Measurements from ENCODE around the gene WDPCP.
A peak's percentile ranks its signal among the peaks of the same experiment; 100 is the strongest.
"Not testable (repeated sequence)": the region's sequence is repeated elsewhere in the genome, so short reads cannot be mapped to it uniquely, and the experiment has no call there.

WDPCP gene

DNA sequence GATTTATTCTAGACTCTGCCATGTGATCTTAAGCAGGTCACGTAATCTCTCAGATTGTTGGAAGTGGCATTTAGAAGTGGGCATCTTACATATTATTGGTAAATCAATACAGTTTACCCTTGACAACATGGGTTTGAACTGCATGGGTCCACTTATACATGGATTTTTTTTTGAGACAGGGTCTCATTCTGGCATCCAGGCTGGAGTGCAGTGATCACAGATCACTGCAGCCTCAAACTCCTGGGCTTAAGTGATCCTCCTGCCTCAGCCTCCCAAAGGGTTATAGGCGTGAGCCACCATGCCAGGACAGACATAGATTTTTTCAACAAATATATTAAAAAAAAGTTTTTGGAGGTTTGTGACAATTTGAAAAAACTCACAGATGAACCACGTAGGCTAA, 393.0 kb downstream of the WDPCP start:
- DNase-seq = no peak

DNA sequence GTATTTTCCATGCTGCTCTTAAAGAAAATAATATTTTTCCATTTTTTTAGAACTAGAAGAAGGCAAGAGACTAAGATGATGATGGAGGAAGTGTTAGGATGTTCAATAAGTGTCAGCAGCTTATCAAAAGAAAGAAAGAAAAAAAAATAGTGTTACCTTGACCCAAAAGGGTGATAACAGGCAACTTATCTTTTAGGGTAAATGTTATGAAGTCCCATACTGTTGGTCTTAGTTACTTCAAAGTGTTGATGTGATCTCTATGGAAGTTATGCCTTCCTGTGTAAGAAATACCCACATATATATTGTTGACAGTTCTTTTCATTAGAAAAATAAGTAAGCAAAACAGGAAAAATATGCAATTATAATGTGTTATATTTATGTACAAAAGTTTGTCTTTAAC, 394.1 kb downstream of the WDPCP start:
- DNase-seq = no peak

DNA sequence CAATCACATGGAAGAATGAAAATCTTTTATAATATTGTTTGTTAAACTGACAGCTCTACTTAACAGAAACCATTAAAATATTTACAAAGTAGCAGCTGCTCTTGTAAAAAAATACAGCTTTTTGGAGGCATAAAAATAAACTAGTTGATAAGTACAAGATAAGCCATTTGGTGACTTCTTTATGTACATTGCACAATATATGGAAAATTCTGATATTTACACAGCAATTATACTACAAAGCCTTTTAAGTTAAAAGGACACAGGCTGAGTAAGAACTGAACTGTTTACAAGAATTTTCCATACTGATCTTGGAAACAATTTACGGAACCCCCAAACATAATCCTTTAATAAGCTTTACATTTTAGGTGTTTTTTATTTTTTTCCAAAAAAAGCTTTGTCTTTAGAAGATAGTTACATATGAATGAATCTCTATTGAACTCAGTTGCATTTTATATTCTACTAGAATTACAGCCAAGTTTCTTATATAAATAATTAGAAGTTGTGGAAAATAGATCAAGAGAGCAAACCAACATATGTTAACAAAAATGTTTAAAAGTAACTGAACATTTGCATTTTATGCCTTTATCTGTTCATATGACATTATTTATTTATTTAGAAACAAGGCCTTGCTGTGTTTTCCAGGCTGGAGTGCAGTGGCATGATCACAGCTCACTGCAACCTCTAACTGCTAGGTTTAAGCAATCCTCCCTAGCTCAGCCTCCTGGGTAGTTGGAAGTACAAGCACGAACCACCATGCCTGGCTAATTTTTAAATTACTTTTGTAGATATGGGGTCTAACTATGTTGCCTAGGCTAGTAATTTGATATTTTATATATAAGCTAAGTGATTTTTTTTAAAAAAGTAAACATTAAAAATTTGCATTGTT, 395.1 kb downstream of the WDPCP start:
- no peak for DNase-seq

DNA sequence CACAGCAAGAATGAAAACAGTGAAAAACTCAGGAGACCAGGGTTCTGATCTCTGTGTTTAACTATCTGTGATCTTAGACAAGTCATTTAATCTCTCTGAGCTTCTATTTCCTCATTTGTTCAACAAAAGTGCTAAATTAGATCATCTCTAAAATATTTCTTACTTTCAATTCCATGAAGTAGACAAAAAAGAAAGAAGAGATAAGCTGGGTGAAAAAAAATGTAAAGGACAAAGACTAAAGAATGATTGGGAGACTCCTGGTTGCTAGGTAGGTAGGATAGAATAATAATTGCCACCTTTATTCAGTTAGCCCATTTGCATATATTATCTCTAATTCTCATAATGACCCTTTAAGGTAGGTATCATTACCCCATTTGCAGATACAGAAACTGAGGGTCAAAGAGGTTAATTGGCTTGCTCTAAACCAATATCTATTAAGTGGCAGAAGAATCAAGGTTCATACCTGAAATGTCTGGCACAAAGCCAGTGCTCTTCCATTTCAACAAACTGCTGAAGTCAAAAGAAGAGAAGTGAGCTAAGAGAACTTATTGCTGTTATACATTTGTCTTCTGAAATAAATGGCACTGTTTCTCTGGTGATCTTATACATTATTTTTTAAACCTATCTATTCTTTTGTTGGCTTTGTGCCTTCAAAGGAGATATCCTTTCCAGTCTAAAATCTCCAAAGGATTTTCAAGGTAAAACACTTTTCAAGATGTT, 395.9 kb downstream of the WDPCP start:
- no peak for DNase-seq

DNA sequence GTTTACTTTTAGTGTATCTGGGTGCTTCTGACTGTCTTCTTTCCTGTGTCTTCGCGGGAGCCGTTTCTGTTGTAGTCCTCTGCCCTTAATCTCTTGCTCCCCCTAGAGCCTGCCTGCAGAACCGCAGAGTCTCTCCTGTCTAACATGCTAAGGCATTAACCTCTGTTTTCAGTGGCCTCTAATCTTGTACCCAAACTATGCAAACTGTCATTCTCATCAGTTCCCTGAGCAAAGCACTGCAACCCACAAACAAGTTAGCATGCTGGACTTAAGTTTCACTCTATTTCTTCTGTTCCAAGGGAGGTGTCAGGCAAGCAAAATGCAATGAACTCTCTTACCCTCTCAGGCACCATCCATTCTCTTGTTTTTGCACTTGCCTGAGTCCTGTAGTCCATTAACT, 399.3 kb downstream of the WDPCP start:
- peak; percentile 35 for DNase-seq

DNA sequence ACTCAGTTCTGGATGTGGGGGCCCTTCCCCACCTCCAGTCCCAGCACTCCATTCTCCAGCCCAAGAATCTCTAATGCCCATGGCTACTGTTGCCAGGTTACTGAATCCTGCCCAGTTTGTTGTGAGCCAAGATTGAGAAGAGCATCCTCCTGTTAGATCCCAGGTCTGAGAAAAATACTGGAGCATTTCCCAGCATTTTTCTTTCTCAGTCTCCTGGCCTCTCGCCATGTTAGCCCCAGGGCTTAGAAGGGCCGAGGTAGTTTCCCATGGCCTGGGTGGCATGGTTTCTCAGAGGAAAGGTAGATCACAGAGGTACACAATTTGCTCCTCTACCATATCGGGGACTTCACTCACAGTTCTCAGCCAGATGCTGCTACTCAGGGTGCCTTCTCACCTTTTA, 401.9 kb downstream of the WDPCP start:
- DNase-seq = no peak

DNA sequence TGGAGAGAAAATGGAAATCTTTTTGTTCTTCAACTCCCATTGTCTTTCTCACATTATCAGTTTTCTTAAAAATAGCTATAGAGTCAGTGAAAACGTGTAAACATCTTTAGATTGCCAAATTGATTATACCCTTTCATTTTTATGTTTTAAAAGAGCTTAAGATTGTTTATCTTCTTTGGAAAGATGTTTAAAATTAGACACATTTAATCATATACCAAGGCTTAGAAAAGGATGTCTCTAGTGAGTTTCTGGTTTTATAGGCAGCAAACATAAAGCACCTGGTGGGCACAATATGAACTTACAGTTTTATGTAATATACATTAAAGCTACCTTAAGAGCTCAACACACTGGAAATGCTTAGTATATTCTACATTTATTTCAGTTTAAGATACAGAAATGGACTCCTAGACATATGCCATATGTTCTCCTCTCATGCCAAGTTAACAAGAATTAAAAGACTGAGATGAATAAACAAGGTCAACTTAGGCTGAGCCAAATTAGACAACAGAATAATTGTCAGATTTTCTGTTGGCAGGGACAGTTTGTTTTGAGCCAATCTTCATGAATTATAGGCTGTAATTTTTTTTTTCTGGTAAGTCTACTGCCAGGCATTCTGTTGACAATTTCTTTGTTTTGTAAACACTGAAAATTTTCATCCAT, 425.0 kb downstream of the WDPCP start:
- no peak for DNase-seq

DNA sequence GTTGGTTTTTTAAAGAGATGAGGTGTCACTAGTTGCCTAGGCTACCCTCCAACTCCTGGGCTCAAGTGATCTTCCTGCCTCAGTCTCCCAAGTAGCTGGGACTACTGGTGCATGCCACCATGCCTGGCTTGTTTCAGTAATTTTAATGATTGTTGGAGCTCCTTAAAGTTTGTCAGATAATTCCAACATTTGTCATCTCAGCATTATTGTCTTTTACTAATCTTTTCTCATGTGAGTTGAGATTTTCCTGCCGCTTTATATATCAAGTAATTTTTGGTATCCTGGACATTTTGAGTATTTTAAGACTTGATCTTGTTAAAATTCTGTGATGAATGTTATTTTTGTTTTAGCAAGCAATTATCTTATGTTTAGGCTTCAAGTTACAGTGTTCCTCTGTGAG, 429.0 kb downstream of the WDPCP start:
- no peak for DNase-seq

DNA sequence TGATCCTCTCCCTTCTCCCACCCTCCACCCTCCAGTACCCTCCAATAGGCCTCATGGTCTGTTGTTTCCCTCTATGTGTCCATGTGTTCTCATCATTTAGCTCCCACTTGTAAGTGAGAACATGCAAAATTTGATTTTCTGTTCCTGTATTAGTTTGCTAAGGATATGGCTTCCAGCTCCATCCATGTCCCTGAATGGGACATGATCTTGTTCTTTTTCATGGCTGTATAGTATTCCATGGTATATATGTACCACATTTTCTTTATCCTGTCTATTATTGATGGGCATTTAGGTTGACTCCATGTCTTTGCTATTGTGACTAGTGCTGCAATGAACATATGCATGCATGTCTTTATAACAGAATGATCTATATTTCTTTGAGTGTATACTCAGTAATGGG, 451.6 kb downstream of the WDPCP start:
- DNase-seq = not testable (repeated sequence)

DNA sequence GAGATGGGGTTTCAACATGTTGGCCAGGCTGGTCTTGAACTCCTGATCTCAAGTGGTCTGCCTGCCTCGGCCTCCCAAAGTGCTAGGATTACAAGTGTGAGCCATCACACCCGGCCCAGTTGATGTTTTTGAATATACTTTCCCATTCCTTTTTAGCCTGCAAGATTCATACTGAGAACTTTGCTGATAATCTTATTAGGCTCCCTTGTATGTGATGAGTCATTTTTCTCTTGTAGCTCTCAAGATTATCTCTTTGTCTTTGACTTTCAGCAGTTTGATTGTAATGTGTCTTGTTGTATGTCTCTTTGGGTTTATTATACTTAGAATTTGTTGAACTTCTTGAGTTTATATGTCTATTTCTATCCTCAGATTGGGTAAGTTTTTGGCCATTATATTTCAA, 456.3 kb downstream of the WDPCP start:
- DNase-seq = no peak

DNA sequence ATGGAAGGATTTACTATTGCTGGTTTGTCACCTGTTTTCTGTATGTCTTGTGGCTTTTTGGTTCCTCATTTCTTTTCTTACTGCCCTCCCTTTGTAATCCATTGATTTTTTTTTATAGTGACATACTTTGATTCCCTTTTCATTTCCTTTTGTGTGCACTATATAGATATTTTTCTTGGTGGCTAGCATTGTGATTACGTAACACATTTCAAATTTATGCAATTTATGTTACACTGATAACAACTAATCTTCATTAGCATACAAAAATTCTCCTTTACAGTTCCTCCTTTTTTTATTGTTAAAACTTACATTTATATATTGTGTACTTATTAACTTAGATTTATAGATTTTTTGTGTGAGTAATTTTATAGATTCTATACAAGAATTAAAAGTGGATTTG, 457.1 kb downstream of the WDPCP start:
- no peak for DNase-seq

DNA sequence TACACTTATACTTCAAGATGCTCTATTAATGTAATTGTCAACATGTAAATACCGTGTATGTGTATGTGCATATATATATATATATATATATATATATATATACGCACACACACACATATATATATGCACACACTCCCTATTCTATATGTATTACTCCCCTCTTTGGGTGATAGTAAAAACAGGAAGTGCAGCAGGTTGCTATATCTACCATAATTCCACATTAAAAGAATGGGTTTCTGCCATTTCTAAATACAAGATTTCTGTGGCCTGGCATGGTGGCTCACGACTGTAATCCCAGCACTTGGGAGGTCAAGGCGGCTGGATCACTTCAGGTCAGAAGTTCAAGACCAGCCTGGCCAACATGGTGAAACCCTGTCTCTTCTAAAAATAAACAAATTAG, 460.7 kb downstream of the WDPCP start:
- DNase-seq = no peak

DNA sequence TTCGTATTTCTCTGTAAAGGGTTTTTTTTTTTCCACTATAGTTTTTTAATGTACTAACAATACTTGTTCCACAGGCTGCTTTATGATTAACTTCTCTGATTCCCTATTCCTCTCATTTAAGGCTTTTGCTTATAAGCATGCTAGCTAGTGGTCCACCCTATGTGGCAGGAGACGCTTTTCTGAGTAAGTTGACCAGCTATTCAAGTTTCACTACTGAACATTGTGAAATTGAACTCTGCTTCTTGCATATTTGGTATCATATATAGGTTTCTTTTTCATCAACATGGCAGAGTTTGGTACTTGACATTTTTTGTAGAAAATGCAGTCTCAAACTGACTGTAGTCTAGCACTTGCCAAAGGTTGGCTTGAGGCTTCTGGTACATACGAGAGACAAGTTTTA, 463.4 kb downstream of the WDPCP start:
- no peak for DNase-seq

DNA sequence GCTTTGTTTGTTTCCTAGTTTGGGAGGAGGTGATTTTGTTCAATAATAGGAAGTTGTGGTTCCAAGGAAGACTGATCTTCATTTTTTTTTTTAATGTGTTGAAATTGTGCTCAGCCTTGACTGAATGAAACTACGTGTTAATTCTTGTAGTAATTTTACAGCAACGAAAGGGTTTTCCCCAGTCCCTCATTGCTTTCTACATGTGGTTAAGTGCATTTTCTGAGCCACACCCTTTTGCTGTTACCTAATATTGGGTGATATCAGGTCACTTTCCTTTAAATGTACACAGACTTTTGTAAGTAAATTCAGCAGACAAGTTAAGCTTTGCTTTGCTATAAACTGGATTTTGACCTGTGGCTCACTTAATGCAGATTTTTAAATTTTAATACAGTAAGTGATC, 464.1 kb downstream of the WDPCP start:
- no peak for DNase-seq

DNA sequence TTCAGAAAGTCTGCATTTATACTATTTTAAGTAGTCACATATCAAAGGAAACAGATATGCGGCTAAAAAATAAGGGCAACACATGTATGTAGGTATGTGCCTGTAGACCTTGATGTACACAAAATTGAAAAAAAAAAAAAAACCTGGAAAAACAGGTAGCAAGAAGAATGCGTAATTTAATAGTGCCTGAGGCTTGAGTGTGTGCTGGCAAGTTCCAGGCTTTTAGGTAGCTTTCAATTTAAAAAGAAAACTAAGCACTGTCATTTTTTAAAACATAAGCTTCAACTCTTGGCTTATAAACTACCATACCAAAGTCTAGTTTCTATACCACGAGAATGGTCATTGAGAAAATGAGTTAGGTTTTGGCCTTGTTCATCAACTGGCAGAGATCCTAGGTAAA, 465.4 kb downstream of the WDPCP start:
- no peak for DNase-seq

DNA sequence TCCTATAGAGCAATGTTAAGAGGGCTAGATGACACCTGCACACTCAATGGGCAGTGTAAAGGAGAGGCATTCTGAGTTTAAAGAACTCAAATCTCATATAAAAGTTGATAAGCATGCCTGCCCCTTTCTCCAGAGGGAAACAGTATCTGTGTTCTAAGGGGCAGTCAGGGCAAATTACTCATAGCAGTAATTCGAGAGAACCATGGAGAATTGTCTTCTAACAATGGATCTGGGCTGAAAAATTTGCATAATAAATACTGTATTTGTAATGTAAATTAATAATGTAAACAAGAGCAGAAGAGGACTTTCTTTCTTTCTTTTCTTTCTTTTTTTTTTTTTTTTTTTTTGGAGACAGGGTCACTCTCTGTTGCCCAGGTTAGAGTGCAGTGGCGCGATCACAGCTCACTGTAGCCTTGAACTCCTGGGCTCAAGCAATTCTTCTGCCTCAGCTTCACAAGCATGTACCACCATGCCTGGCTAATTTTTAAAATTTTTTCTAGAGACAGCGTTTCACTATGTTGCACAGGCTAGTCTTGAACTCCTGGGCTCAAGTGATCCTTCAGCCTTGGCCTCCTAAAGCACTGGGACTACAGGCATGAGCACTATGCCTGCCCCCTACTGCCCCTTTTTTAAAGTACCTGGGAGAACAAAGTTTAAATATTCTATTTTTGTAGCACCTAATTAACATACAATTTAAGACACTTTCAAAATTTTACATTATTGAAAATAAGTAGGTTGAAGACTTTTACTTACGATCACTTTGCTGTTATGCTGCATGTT, 467.0 kb downstream of the WDPCP start:
- DNase-seq = no peak

DNA sequence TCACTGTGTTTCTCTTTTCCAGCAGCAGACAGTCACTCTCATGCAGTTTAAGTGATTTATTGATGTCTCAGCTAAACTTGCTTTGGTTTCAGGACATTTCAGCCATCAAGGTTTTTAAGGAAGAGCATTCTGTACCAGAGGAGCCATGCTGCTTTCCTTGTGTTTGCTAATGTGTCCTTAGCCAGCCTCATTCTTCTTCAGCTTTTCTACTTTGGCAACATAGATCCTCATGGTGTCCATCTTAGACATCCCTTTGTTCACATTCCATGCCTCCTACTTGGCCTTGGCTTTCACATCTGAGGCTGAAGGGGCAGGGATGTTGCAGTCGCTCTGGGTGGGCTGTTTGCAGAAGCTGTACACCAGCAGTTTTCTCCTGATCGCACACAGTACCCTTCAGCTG, 469.5 kb downstream of the WDPCP start:
- no peak for DNase-seq

DNA sequence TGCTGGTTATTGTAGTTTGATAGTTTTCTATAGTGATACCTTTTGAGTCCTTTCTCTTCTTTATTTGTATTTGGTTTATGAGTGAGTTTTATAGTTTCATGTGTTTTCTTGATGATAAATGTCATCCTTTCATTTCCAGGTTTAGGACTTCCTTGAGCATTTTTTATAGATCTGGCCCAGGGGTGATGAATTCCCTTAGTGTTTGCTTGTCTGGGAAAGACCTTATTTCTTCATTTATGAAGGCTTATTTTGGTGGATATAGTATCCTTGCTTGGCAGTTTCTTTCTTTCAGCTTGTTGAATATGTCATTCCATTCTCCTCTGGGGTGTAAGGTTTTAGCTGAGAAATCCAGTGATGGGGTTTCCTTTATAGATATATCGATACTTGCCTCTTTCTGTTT, 483.8 kb downstream of the WDPCP start:
- DNase-seq = no peak

DNA sequence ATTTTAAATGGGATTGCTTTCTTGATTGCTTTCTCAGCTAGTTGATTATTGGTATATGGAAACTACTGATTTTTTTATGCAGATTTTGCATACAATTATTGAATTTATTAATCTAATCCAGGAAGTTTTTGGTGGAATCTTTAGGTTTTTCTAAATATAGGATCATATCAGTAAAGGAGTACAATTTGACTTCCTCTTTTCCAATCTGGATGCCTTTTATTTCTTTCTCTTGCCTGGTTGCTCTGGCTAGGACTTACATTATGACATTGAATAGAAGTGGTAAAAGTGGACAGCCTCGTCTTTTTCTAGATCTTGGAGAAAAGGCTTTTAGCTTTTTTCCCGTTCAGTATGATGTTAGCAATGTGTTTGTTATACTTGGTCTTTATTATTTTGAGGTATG, 486.3 kb downstream of the WDPCP start:
- no peak for DNase-seq

DNA sequence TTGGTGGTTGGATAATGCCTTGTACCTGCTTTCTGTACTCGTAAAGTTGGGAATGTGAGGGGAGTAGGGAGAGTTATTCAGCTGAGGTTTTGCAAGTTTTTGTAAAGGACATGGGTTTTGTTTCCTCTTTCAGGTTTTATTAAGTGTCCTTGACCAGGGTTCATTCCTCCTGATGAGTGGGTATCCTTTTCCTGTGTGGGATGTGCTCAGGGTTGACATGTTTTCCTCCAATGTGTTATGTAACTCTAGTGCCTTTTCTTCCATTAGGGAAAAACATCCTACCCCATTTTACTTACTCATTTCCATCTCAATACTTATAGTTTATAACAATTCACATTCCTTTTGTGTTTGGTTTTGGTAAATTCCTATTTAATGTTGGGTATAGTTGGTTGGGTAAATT, 489.2 kb downstream of the WDPCP start:
- DNase-seq = no peak

DNA sequence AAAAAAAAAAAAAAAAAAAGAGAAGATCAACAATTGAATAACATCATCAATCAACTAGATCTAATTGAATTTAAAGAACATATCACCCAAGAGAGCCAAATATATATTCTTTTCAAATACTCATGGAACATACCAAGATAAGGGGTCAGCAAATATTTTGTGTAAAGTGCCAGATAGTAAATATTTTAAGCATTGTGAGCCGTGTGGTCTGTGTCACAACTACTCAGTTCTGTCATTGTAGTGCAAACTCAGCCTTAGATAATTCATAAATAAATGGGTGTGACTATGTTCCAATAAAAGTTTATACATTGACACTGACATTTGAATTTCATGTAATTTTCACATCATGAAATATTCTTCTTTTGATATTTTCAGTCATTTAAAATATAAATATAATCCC, 491.8 kb downstream of the WDPCP start:
- no peak for DNase-seq

DNA sequence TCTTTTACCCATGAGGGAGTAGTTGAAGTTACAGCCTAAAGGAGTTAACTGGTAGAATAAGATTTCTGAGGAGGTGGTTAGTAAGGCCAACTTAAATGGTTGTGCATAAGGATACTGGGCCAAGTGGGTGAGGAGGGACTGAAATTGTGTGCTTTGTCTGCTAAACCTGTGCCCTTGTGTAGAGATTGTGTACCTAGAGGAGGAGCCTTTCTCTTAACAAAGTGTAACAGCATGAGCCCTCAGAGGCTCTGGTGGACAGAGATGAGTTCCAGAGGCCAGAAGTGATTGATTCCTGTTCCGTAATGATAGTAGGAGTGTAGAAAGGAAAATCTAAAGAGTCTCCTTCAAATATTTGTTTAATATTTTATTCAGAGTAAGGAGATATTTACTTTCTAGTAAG, 494.8 kb downstream of the WDPCP start:
- DNase-seq = no peak

DNA sequence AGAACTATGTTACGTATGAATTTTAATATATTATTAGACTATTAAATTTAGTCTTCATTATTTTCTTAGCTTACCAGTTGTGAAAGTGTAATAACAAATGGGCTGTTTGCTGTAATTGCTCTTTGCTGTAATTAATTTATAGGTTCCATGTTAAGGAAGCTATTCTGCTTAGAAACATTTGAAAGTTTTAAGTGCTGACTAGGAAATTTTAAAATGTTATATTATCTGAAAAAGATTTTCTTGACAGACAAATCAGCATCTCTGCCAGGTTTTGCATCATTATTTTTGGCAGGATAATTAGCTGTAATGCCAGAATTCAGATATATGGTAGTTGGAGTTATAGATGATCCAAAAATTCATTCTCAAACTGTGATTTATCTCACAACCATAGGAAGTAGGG, 495.4 kb downstream of the WDPCP start:
- no peak for DNase-seq
